ENCODE data around the gene FRMD3.

Gene FRMD3

GRCh38 chr9:83270116-83270515 lies 268.1 kb downstream of the FRMD3 start:
- DNase-seq = no peak

- DNase-seq = no peak
Observed at GRCh38 chr9:83267741-83268140, 270.5 kb downstream of the FRMD3 start.

- no peak for DNase-seq
Observed at GRCh38 chr9:83266666-83267496, 271.3 kb downstream of the FRMD3 start.

- DNase-seq = no peak
Observed at GRCh38 chr9:83266331-83266665, 271.9 kb downstream of the FRMD3 start.

GRCh38 chr9:83264315-83264714 lies 273.9 kb downstream of the FRMD3 start:
- DNase-seq = no peak

- DNase-seq = no peak
Observed at GRCh38 chr9:83259558-83259957, 278.6 kb downstream of the FRMD3 start.

GRCh38 chr9:83257937-83258891 lies 280.0 kb downstream of the FRMD3 start:
- DNase-seq = no peak

- no peak for DNase-seq
Observed at GRCh38 chr9:83247732-83248131, 290.5 kb downstream of the FRMD3 start.

GRCh38 chr9:83245979-83246659 lies 292.1 kb downstream of the FRMD3 start:
- DNase-seq = no peak

GRCh38 chr9:83242066-83242465 lies 296.1 kb downstream of the FRMD3 start:
- DNase-seq = no peak

- no peak for DNase-seq
Observed at GRCh38 chr9:83240671-83241070, 297.5 kb downstream of the FRMD3 start.

GRCh38 chr9:83239747-83240146 lies 298.5 kb downstream of the FRMD3 start:
- no peak for DNase-seq

- peak in 1 of 2 donors; percentile 24 for DNase-seq
Observed at GRCh38 chr9:83238871-83239640, 299.1 kb downstream of the FRMD3 start.

- no peak for DNase-seq
Observed at GRCh38 chr9:83236029-83236696, 302.0 kb downstream of the FRMD3 start.

GRCh38 chr9:83235526-83235925 lies 302.7 kb downstream of the FRMD3 start:
- no peak for DNase-seq

- no peak for DNase-seq
Observed at GRCh38 chr9:83234541-83234940, 303.7 kb downstream of the FRMD3 start.

- no peak for DNase-seq
Observed at GRCh38 chr9:83233647-83234046, 304.6 kb downstream of the FRMD3 start.

- no peak for DNase-seq
Observed at GRCh38 chr9:83231039-83231438, 307.2 kb downstream of the FRMD3 start.

GRCh38 chr9:83220730-83221129 lies 317.5 kb downstream of the FRMD3 start:
- DNase-seq = no peak

GRCh38 chr9:83219924-83220438 lies 318.2 kb downstream of the FRMD3 start:
- DNase-seq = no peak

- DNase-seq = peak in 1 of 2 donors; percentile 4
Observed at GRCh38 chr9:83219154-83219923, 318.9 kb downstream of the FRMD3 start.
